HG03457 (cell line): ENCODE results near the gene PRC1.
"Not testable (repeated sequence)": the region's sequence is repeated elsewhere in the genome, so short reads cannot be mapped to it uniquely, and the experiment has no call there.

Source experiments
- ATAC-seq: cut with Tn5 transposase; IDR thresholded peaks from one replicate; pipeline ENCODE4 v1.9.1; 2021; ENCODE audit warnings: moderate number of reproducible peaks; ENCODE audit not compliant: unreplicated experiment

PRC1 gene, protein sequence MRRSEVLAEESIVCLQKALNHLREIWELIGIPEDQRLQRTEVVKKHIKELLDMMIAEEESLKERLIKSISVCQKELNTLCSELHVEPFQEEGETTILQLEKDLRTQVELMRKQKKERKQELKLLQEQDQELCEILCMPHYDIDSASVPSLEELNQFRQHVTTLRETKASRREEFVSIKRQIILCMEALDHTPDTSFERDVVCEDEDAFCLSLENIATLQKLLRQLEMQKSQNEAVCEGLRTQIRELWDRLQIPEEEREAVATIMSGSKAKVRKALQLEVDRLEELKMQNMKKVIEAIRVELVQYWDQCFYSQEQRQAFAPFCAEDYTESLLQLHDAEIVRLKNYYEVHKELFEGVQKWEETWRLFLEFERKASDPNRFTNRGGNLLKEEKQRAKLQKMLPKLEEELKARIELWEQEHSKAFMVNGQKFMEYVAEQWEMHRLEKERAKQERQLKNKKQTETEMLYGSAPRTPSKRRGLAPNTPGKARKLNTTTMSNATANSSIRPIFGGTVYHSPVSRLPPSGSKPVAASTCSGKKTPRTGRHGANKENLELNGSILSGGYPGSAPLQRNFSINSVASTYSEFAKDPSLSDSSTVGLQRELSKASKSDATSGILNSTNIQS

DNA sequence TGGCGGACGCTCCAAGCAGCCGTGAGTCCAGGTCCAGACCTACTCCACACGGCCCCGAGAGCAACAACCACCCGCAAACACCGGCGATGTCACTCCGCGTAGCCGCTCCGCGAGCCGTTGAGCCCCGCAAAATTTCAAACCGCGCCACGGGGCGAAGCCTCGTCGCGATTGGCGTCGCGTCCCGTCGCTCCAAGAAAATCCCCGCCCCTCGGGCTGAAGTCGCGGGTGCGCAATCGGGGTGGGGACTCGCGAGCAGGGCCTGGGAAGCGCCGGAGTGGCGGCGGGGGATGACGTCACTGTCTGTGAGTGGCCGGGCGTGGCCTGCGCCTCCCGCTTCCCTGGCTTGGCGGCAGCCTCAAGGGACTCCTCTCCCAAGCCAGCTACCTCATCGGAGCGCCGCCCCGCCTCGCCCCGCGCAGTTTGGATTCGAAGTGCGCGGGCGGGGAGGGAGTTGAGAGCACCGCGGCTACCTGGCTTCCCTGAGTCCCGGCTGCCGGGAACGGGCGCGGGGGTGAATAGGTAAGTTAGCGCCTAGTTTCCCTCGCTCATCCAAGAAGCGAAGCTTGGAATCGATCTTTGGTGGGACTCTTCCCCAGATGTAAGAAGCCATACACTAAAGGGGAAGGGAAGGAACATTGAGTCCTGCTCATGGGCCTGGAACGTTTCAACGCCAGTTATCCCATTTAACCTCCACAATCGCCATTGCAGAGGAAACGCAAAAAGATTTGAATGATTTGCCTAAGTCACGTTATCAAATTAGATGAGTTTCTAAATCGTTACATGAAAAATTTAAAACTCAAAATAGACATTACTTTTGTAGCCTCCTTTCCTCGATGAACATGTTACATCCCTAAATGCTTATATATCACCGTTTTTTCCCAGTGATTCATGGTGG is at the start of gene PRC1:
Gene PRC1, minus strand, starts transcription at position 119 of the 895 bp plus-strand sequence. Its CDS starts 118 bp downstream, at position 1.
- ATAC-seq = peak; percentile 94

- ATAC-seq = no peak
These were observed 49.0 kb upstream of the PRC1 start for GRCh38 chr15:91043202-91043874.

DNA sequence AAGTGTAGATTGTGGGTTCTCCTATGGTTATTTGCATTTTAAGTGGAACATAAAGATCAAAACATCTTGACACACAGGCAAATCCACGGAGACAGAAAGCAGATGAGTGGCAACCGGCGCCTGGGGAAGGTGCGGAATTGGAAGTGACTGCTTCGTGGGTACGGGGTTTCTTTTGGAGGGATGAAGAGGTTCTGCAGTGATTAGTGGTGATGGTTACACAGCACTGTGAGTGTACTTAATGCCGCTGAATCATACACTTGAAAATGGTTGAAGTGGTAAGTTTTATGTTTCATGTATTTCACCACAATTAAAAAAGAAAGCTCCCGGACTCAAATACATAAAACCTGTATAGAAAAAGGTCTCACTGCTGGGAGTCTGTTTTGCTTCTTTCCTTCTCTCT is 46.5 kb upstream of the PRC1 start:
- ATAC-seq = no peak

DNA sequence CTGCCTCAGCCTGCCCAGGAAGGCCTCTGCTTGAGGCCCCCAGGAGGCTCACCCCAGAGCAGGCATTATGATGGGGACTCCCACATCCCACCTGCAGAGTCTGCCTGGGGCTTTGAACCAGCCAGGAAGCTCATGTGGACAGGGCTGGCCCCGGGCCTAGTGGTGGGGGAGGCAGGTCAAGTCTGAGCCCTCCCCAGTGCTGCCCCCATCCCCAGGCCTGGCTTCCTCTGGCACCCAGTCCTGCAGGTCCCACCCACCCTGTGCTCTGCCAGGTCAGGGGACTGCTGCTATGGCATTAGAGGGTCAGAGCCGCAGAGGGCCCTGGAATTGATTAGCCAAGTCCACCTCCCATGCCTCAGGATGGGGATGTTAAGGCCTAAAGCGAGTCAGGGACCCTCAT is 45.7 kb upstream of the PRC1 start:
- ATAC-seq = no peak

DNA sequence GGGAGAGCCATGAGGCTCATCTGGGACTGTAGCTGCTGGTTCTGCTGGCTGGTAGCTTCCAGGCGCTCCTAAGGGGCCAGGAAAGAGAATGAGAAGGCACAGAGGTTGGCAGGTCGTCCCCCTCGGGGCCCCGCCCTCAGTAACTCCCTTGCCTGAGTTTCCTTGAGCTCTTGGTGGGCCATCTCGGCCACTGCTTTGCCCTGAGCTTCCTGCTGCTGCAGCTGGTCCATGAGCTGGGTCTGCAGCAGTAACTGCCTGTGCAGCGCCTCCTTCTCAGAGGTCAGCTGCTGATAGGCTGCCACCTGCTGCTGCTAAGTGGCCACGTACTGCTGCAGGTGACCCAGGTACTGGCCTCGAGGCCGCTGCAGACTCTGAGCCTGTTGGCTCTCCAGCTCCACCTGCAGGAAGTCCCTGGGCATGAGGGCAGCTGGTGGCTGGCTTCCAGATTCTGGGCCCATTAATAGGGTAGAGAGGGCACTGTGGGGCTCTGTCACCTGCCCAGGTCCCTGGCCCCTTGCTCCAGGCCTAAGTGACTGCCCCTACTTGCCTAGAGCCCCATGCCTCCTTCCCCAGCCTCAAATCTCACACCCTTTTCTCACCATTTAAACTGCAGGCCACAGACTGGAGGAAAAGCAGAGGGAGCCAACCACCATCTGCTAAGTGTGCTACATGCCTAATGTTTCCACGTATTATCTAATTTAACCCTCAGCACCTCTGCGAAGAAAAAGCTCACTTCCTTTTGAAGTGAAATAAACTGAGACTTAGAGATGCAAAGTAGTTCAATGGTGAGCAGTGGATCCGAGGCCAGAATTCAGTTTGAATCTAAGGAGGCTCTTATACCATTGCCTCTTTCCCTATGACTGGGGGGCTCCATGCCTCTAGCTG is 38.8 kb upstream of the PRC1 start:
- ATAC-seq = no peak

DNA sequence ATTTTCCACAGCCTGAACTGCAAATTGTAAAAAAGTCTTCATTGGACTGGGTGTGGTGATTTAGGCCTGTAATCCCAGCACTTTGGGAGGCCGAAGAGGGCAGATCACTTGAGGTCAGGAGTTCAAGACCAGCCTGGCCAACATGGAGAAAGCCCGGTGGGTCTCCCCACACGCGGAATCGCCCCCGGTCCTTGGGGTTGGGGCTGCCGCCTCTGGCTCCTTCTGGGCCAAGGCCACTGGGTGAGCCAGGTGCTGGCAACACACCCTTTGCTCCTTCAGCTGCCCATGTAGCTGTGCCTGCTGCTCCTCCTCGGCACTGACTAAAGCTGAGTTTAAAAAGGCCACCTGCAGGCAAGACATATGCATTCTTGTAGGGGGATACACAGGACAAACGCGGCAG is 37.5 kb upstream of the PRC1 start:
- ATAC-seq = no peak

DNA sequence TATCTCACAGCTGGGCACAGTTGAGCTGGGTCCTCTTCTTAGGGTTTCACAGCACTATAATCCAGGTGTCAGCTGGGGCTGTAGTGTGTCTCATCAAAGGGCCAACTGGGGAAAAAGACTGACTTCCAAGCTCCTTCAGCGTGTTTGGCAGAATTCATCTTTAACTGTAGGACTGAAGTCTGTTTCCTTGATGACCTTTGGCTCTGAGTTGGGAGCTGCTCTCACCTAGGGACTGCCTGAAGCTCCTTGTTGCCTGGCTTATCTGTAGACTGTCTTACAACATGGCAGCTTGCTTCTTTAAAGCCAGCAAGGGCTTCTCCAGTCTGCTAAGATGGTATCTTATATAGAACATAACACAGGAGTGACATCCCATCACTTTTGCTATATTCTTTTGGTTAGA is 33.3 kb upstream of the PRC1 start:
- ATAC-seq = no peak

DNA sequence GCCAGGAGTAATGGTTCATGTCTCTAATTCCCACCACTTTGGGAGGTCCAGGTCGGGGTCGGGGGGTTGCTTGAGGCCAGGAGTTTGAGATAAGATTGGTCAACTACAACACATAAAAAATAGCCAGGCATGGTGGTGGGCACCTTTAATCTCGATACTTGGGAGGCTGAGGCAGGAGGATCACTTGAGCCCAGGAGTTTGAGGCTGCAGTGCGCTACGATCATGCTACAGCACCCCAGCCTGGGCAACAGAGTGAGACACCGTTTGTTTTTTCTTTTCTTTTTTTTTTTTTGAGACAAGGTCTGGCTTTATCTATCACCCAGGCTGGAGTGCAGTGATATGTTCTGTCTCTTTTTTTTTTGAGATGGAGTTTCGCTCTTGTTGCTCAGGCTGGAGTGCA is 29.4 kb upstream of the PRC1 start:
- no peak for ATAC-seq

DNA sequence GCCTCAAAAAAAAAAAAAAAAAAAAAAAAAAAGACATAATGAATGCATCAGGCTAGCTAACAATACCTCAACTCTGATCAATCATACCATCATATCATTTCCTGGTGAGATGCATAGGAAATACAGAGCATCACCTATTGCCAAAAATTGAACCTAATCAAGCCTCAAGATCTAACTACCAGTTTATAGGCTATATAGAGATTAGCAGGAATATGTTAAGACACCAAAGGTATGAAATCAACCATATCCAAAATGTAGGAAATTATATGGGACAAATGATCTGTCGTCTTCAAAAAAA is 28.4 kb upstream of the PRC1 start:
- no peak for ATAC-seq

DNA sequence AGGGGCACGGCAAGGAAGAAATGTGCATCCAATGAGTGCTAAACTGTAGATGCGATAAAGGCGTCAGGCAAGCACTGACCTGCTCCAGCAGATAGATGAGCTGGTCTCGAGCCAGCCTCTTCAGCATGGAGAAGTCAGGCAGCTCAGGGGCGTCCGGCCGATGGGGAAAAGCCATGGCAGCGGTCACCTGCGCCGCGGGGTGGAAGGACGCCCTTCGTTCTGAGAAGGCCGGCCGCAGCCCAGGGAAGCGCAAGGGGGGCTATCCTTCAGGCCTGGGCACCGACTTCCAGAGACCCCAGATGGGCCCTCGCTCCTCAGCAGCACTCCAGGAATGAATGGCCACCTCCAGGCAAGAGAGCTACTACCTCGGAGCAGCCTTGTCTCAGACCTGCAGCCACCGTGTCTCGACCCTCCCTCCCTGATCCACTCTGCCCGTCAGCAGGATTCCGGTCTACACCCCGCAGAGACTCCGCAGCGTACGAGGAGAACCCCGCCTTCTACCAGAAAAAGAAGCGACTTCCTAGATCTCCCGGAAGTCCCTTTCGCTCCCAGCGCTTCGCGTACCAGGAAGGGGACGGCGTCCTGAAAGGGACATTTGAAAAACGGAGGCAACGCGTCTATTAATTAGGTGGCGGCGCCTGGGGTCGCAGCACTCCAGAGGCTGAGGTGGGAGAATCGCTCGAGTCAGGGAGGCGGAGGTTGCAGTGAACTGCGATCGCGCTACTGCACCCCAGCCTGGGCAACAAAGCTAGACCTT is 27.9 kb upstream of the PRC1 start, which contains the start of gene VPS33B:
Gene VPS33B, minus strand, starts transcription at position 520 of the 757 bp plus-strand sequence. Its CDS starts 345 bp downstream, at position 175.
- peak; percentile 35 for ATAC-seq

DNA sequence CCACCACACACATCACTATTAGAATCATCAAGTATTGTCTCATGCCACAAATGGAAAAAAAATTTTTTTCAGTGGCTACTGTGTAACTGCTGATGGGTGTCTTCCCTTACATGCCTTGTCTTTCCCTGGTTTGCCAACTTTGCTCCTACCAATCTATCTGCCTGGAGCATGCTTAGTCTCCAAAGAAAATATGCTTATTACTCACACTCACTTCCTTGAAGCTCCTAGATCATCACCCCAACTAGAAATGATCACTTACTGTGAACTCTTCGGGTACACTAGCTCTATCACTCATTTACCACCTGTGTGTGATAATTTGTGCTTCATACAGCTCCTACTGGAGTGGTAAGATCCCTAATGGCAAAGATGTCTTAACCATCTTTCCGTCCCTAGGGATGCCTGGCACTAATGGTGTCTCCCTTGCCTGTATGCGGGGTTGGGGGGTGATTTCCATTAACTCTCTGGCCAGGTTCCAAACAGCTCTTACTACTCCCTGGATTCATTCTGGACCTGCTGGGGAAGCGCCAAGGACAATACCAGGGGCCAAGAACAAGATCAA is 27.3 kb upstream of the PRC1 start:
- no peak for ATAC-seq

- ATAC-seq = no peak
These were observed 23.8 kb upstream of the PRC1 start for GRCh38 chr15:91018158-91018557.

GRCh38 chr15:91017716-91018115 is 23.4 kb upstream of the PRC1 start:
- no peak for ATAC-seq

- ATAC-seq = not testable (repeated sequence)
These were observed 19.4 kb upstream of the PRC1 start for GRCh38 chr15:91013701-91014100.

DNA sequence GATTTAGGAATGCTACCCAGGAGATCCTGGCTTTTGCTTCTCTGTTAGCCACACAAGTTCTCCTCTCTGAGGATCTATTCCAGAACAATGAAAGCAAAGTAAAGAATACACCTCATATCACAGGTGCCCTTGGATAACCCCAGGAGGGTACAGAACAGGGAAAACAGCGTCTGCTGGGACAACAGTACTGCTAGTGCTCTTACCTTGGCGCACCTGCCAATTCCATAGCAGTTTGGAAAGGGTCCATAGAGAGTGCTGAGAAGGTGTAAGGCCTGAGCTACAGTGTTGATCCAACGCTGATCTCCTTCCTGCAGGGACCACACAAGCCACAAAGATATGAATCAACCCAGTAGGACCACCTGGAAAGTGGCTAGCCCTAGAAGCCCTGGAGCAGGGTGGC is 12.9 kb upstream of the PRC1 start:
- ATAC-seq = no peak

DNA sequence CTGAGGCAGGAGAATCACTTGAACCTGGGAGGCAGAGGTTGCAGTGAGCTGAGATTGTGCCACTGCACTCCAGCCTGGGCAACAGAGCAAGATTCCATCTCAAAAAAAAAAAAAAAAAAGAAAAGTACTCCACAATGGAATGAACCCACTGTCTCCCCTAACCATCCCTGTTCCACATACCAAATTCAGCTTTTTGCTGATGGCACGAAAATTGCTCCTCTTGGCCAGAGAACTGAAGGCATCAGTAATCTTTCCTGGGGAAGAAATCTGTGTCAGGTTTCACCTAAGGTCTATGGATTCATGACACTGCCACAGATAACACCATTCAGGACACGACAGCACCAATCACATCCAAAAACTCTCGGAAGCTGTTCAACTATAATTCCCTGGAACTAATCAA is 6.9 kb upstream of the PRC1 start:
- no peak for ATAC-seq

DNA sequence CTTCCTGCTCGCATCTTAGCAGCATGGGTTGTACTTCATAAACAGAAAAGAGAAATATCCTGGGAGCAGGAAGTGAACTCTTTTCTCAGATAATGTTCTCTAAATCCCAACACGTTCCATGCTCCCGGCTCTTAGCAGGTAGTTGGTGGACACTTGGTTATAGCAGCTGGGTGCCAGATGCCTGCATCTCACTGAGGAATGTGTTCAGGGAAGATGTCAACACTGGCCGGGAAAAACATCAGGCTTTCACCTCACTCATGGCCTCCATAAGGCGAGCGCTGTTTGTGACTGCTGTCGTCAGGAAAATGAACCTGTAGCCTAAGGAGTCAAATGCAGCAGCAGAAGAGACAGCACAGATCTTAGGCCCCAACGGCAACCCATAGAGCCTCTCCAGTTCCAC is 4.4 kb upstream of the PRC1 start:
- no peak for ATAC-seq

- peak; percentile 15 for ATAC-seq
These were observed 297 bp downstream of the PRC1 start for GRCh38 chr15:90994059-90994416.
